HEK293 (cell line): ENCODE measurements around the gene CNGB1.

ENCODE experiments used
- CTCF ChIA-PET: fragments of 350-600 bp; formaldehyde crosslinking; extraction: SDS; loops from one replicate; lab custom pipeline; 2021; ENCODE audit warnings: antibody characterized with exemption; lab: Yijun Ruan, JAX
- POLR2A ChIA-PET: fragments of 300-600 bp; formaldehyde crosslinking; extraction: SDS; loops from one replicate; lab custom pipeline; 2020; ENCODE audit warnings: antibody characterized with exemption, inconsistent platforms; lab: Yijun Ruan, JAX
- H3K27ac ChIP-seq: fragments of 200-500 bp; sonication (Bioruptor generic); 2 replicates; pipeline ENCODE4 v1.5.1; 2014; ENCODE audit warnings: low read depth, low read length, control low read depth, inconsistent platforms; ENCODE audit errors: extremely low read depth
- H3K36me3 ChIP-seq, 2 experiments: fragments of 200-500 bp in 1 of 2; sonication (Bioruptor generic) in 1 of 2; 1 replicate in 1 of 2; 2 replicates in 1 of 2; pipeline ENCODE4 v1.5.1; 2014 to 2017; ENCODE audit warnings: inconsistent platforms in 2 of 2, low read length in 2 of 2; ENCODE audit not compliant: control insufficient read depth in 2 of 2, insufficient read depth in 1 of 2
- H3K4me1 ChIP-seq: fragments of 200-500 bp; sonication (Bioruptor generic); 2 replicates; pipeline ENCODE4 v1.5.1; 2014; ENCODE audit warnings: mild to moderate bottlenecking, low read length, inconsistent platforms; ENCODE audit not compliant: control insufficient read depth, insufficient read depth
- H3K4me3 ChIP-seq: 2 replicates; pipeline ENCODE4 v1.5.1; 2011; ENCODE audit warnings: low read depth, mild to moderate bottlenecking, control low read depth, low read length, moderate library complexity
- H3K9me3 ChIP-seq: fragments of 200-500 bp; sonication (Bioruptor generic); 2 replicates; pipeline ENCODE4 v1.5.1; 2014; ENCODE audit warnings: low read depth, low read length, inconsistent platforms; ENCODE audit not compliant: control insufficient read depth, insufficient read depth
- BCL11B ChIP-seq: fragments of 450-650 bp; formaldehyde crosslinking; IDR thresholded peaks from 2 replicates; pipeline ENCODE4 v1.5.1; 2016; ENCODE audit warnings: low read depth, missing biosample characterization, missing genetic modification characterization
- CTCF ChIP-seq: fragments of 450-650 bp; formaldehyde crosslinking; IDR thresholded peaks from 2 replicates; pipeline ENCODE4 v1.5.1; 2016; ENCODE audit warnings: missing biosample characterization, missing genetic modification characterization
- GLIS1 ChIP-seq: fragments of 450-650 bp; formaldehyde crosslinking; IDR thresholded peaks from 2 replicates; pipeline ENCODE4 v1.5.1; 2016; ENCODE audit warnings: missing biosample characterization, missing genetic modification characterization
- HOXD13 ChIP-seq: sonication (generic); formaldehyde crosslinking; IDR thresholded peaks from 2 replicates; pipeline ENCODE4 v1.8.0; 2022; ENCODE audit warnings: missing genetic modification reagents, borderline replicate concordance
- KLF1 ChIP-seq: fragments of 450-650 bp; formaldehyde crosslinking; IDR thresholded peaks from 2 replicates; pipeline ENCODE4 v1.5.1; 2016; ENCODE audit warnings: missing biosample characterization, missing genetic modification characterization
- KLF10 ChIP-seq: fragments of 450-650 bp; IDR thresholded peaks from 2 replicates; pipeline ENCODE4 v1.5.1; 2018; ENCODE audit warnings: missing biosample characterization, mild to moderate bottlenecking, missing genetic modification characterization
- MYNN ChIP-seq: fragments of 450-650 bp; formaldehyde crosslinking; IDR thresholded peaks from 2 replicates; pipeline ENCODE4 v1.5.1; 2016; ENCODE audit warnings: missing biosample characterization, missing genetic modification characterization, borderline replicate concordance
- PRDM1 ChIP-seq: fragments of 450-650 bp; formaldehyde crosslinking; IDR thresholded peaks from 2 replicates; pipeline ENCODE4; 2016; ENCODE audit warnings: missing biosample characterization, missing genetic modification characterization
- RBAK ChIP-seq: fragments of 450-650 bp; formaldehyde crosslinking; IDR thresholded peaks from 2 replicates; pipeline ENCODE4 v1.5.1; 2016; ENCODE audit warnings: missing biosample characterization, missing genetic modification characterization
- ZBTB17 ChIP-seq: fragments of 450-650 bp; formaldehyde crosslinking; IDR thresholded peaks from 2 replicates; pipeline ENCODE4 v1.5.1; 2016; ENCODE audit warnings: missing biosample characterization, missing genetic modification characterization
- ZBTB26 ChIP-seq: fragments of 450-650 bp; formaldehyde crosslinking; optimal IDR thresholded peaks from 2 replicates; pipeline ENCODE3; 2016; ENCODE audit warnings: missing biosample characterization, mild to moderate bottlenecking, missing genetic modification characterization
- ZBTB44 ChIP-seq: fragments of 450-650 bp; IDR thresholded peaks from 2 replicates; pipeline ENCODE4 v1.5.1; 2018; ENCODE audit warnings: missing biosample characterization, mild to moderate bottlenecking, missing genetic modification characterization
- ZBTB48 ChIP-seq: fragments of 450-650 bp; formaldehyde crosslinking; IDR thresholded peaks from 2 replicates; pipeline ENCODE4 v1.5.1; 2016; ENCODE audit warnings: missing biosample characterization, missing genetic modification characterization
- ZNF146 ChIP-seq: fragments of 450-650 bp; formaldehyde crosslinking; IDR thresholded peaks from 2 replicates; pipeline ENCODE4 v1.5.1; 2016; ENCODE audit warnings: missing biosample characterization, missing genetic modification characterization
- ZNF157 ChIP-seq: fragments of 450-650 bp; formaldehyde crosslinking; IDR thresholded peaks from 2 replicates; pipeline ENCODE4 v1.5.1; 2016; ENCODE audit warnings: missing biosample characterization, missing genetic modification characterization
- ZNF16 ChIP-seq: fragments of 450-650 bp; formaldehyde crosslinking; IDR thresholded peaks from 2 replicates; pipeline ENCODE4 v1.5.1; 2016; ENCODE audit warnings: low read depth, missing biosample characterization, missing genetic modification characterization
- ZNF2 ChIP-seq: fragments of 450-650 bp; formaldehyde crosslinking; IDR thresholded peaks from 2 replicates; pipeline ENCODE4 v1.5.1; 2016; ENCODE audit warnings: missing biosample characterization, missing genetic modification characterization
- ZNF23 ChIP-seq: fragments of 450-650 bp; formaldehyde crosslinking; IDR thresholded peaks from 2 replicates; pipeline ENCODE4 v1.5.1; 2016; ENCODE audit warnings: missing biosample characterization, missing genetic modification characterization, borderline replicate concordance
- ZNF239 ChIP-seq: fragments of 450-650 bp; formaldehyde crosslinking; IDR thresholded peaks from 2 replicates; pipeline ENCODE4 v1.5.1; 2016; ENCODE audit warnings: missing biosample characterization, missing genetic modification characterization
- ZNF24 ChIP-seq: fragments of 450-650 bp; formaldehyde crosslinking; IDR thresholded peaks from 2 replicates; pipeline ENCODE4 v1.5.1; 2016; ENCODE audit warnings: missing biosample characterization, missing genetic modification characterization
- ZNF324 ChIP-seq: fragments of 450-650 bp; formaldehyde crosslinking; IDR thresholded peaks from 2 replicates; pipeline ENCODE4 v1.5.1; 2016; ENCODE audit warnings: missing biosample characterization, missing genetic modification characterization
- ZNF529 ChIP-seq: fragments of 450-650 bp; formaldehyde crosslinking; IDR thresholded peaks from 2 replicates; pipeline ENCODE4 v1.5.1; 2017; ENCODE audit warnings: missing genetic modification characterization, missing biosample characterization; ENCODE audit not compliant: insufficient replicate concordance
- ZNF571 ChIP-seq: fragments of 450-650 bp; formaldehyde crosslinking; IDR thresholded peaks from 2 replicates; pipeline ENCODE4 v1.5.0; 2017; ENCODE audit warnings: missing biosample characterization, missing genetic modification characterization
- ZNF580 ChIP-seq: fragments of 450-650 bp; formaldehyde crosslinking; IDR thresholded peaks from 2 replicates; pipeline ENCODE4 v1.5.1; 2016; ENCODE audit warnings: missing biosample characterization, missing genetic modification characterization
- ZNF596 ChIP-seq: fragments of 450-650 bp; IDR thresholded peaks from 2 replicates; pipeline ENCODE4 v1.5.0; 2018; ENCODE audit warnings: missing biosample characterization, mild to moderate bottlenecking, missing genetic modification characterization, moderate library complexity
- ZNF629 ChIP-seq: fragments of 450-650 bp; formaldehyde crosslinking; IDR thresholded peaks from 2 replicates; pipeline ENCODE4 v1.5.1; 2017; ENCODE audit warnings: missing biosample characterization, missing genetic modification characterization
- ZNF707 ChIP-seq: fragments of 450-650 bp; formaldehyde crosslinking; IDR thresholded peaks from 2 replicates; pipeline ENCODE4 v1.5.1; 2016; ENCODE audit warnings: missing biosample characterization, missing genetic modification characterization
- ZNF830 ChIP-seq: fragments of 450-650 bp; IDR thresholded peaks from 2 replicates; pipeline ENCODE4 v1.5.0; 2018; ENCODE audit warnings: missing biosample characterization, missing genetic modification characterization, low read depth, mild to moderate bottlenecking, moderate library complexity
- ZNF843 ChIP-seq: fragments of 450-650 bp; formaldehyde crosslinking; IDR thresholded peaks from 2 replicates; pipeline ENCODE4 v1.5.1; 2016; ENCODE audit warnings: missing biosample characterization, missing genetic modification characterization

CNGB1 gene

GRCh38 chr16:57899771-57900661 lies 70.9 kb downstream of the CNGB1 start (continued):
- TF ChIP-seq PRDM1 (tag by site-specific recombination): 0 out of 2 replicates have a peak, but pooled peaks have one; percentile 8
- no peak for TF ChIP-seq KLF10 (tag by site-specific recombination)
- no peak for TF ChIP-seq RBAK (tag by site-specific recombination)
- TF ChIP-seq ZNF629: no peak
- no peak for TF ChIP-seq ZBTB26 (tag by site-specific recombination)
- TF ChIP-seq ZNF571 (tag by site-specific recombination): no peak
- TF ChIP-seq ZNF157: no peak
- no peak for TF ChIP-seq HOXD13 (CRISPR knock-in tag)
- TF ChIP-seq ZNF16 (tag by site-specific recombination): no peak
- peak; percentile 80 for TF ChIP-seq CTCF (tag by site-specific recombination)
- TF ChIP-seq MYNN (tag by site-specific recombination): no peak
- TF ChIP-seq ZNF24 (tag by site-specific recombination): no peak
- peak; percentile 53; the same call in 1 of the 2 replicates for TF ChIP-seq ZBTB17 (tag by site-specific recombination)
- no peak for TF ChIP-seq ZNF2
- no peak for TF ChIP-seq ZNF843 (tag by site-specific recombination)
- TF ChIP-seq KLF1 (tag by site-specific recombination): no peak
- no peak for TF ChIP-seq ZNF146 (tag by site-specific recombination)
- TF ChIP-seq ZNF23 (tag by site-specific recombination): no peak
- TF ChIP-seq ZNF239: no peak
- 0 out of 2 replicates have a peak, but pooled peaks have one; percentile 49 for TF ChIP-seq ZBTB48 (tag by site-specific recombination)
- no peak for TF ChIP-seq ZNF324 (tag by site-specific recombination)
- peak; percentile 25; the same call in 1 of the 2 replicates for TF ChIP-seq GLIS1
- TF ChIP-seq ZNF580: peak; percentile 89
- no peak for TF ChIP-seq ZNF596 (tag by site-specific recombination)

- POLR2A ChIA-PET: no interaction called here
- no peak overlapping the region for H3K4me3 ChIP-seq
- TF ChIP-seq ZNF707: no peak
- peak; percentile 51; the same call in 1 of the 2 replicates for TF ChIP-seq ZBTB44 (tag by site-specific recombination)
- TF ChIP-seq ZNF830 (tag by site-specific recombination): no peak
- TF ChIP-seq ZNF529 (tag by site-specific recombination): no peak
- TF ChIP-seq BCL11B: no peak
- TF ChIP-seq, all 188 proteins: peak for 1
- Histone ChIP-seq H3K27ac (no peak overlapping the region), H3K9me3 (no peaks in the 10 kb centered on the region), H3K36me3 (no peaks in the 10 kb centered on the region), H3K4me1 (no peaks in the 10 kb centered on the region)
- CTCF ChIA-PET: interaction anchor here (0.6 to 3.3 kb wide), 17 partner anchors 9 to 1472 kb away, joined by 3 to 25 read pairs (median 4); partner anchors contain the start of genes USB1 and ZNF319
These were observed 72.0 kb downstream of the CNGB1 start for GRCh38 chr16:57898961-57899360.
